Colonic mucosa (tissue), 4 donors: ENCODE results near the gene EIF6. TPM values are rescaled to one million over a fixed set of nuclear protein-coding genes. Genes with fewer than 3 reads are reported as not detected.
"Not testable (repeated sequence)": the region's sequence is repeated elsewhere in the genome, so short reads cannot be mapped to it uniquely, and the experiment has no call there.

Source experiments
- DNase-seq: peaks from one replicate; pipeline ENCODE4 v3.0.0-alpha.2; 2020
- H3K27ac ChIP-seq: fragments of 200-600 bp; one replicate; pipeline ENCODE4 v1.8.0; 2021
- H3K27me3 ChIP-seq: fragments of 200-600 bp; one replicate; pipeline ENCODE4 v1.8.0; 2021
- H3K36me3 ChIP-seq: fragments of 200-600 bp; one replicate; pipeline ENCODE4 v1.8.0; 2021
- H3K4me1 ChIP-seq: fragments of 200-600 bp; one replicate; pipeline ENCODE4 v1.8.0; 2021; ENCODE audit warnings: mild to moderate bottlenecking
- H3K4me3 ChIP-seq: fragments of 200-600 bp; one replicate; pipeline ENCODE4 v1.8.0; 2021
- H3K9ac ChIP-seq, 2 donors: one replicate each; pipeline ENCODE4 v1.7.0; 2013; ENCODE audit warnings: control low read depth in 2 of 2, low read depth in 2 of 2, low read length in 2 of 2
- H3K9me3 ChIP-seq: fragments of 200-600 bp; one replicate; pipeline ENCODE4 v1.8.0; 2021
- CTCF ChIP-seq: fragments of 200-600 bp; IDR thresholded peaks from one replicate; pipeline ENCODE4 v1.8.0; 2022; ENCODE audit warnings: antibody characterized with exemption, mild to moderate bottlenecking
- intact Hi-C: fragments of 100-400 bp; cut with DNase I; formaldehyde crosslinking; loops from one replicate; pipeline ENCODE4 v1.14.1; 2022
- total RNA-seq, 2 donors: library from RNA; stranded (reverse); fragmentation: NEBNext Ultra II Directional in 1 of 2; extraction: Animal tissue kit (Norgen Biotek cat#: 25700) in 1 of 2; gene quantifications; one replicate each; pipeline ENCODE4 v1.2.1, GENCODE V29; 2021
- donor health status: healthy.
- donor health status: DM: no; HTN: no; CAD: no.
- donor health status: DM: no; HTN: no; CAD: no.

EIF6 gene
- total RNA-seq, 2 donors from 2014 or later = 163 to 194 TPM

GRCh38 chr20:35270021-35270902 is 14.3 kb downstream of the EIF6 start:
- no peak overlapping the region for H3K27ac ChIP-seq
- H3K9me3 ChIP-seq = no peaks in the 10 kb centered on the region
- TF ChIP-seq CTCF = no peak
- no peak for DNase-seq
- H3K36me3 ChIP-seq = no peaks in the 10 kb centered on the region
- intact Hi-C loops = loop anchor here (5.0 kb wide), 1 partner anchor 123 kb away; the partner anchor contains the start of gene EDEM2
- H3K9ac ChIP-seq = peak overlapping the region in 1 of 2 donors; percentile 7
- H3K4me3 ChIP-seq = no peak overlapping the region
- no peaks in the 10 kb centered on the region for H3K4me1 ChIP-seq
- no peaks in the 10 kb centered on the region for H3K27me3 ChIP-seq

- H3K9me3 ChIP-seq = no peaks in the 10 kb centered on the region
- H3K9ac ChIP-seq = peak overlapping the region in 1 of 2 donors; percentile 7
- peak; percentile 64 for TF ChIP-seq CTCF
- peak; percentile 71 for DNase-seq
- no peak overlapping the region for H3K27ac ChIP-seq
- no peak overlapping the region for H3K4me3 ChIP-seq
- intact Hi-C loops = no loop called here
- no peaks in the 10 kb centered on the region for H3K36me3 ChIP-seq
- no peaks in the 10 kb centered on the region for H3K27me3 ChIP-seq
- no peaks in the 10 kb centered on the region for H3K4me1 ChIP-seq
These were observed 15.4 kb downstream of the EIF6 start for GRCh38 chr20:35269055-35269781.

GRCh38 chr20:35267092-35267491 is 17.5 kb downstream of the EIF6 start:
- Histone ChIP-seq H3K4me3 (no peak overlapping the region), H3K9me3 (no peaks in the 10 kb centered on the region), H3K4me1 (peaks cover 5% of the 10 kb centered on the region), H3K27ac (no peak overlapping the region), H3K36me3 (no peaks in the 10 kb centered on the region), H3K9ac (no peak overlapping the region), H3K27me3 (no peaks in the 10 kb centered on the region)
- intact Hi-C loops = no loop called here
- no peak for DNase-seq
- TF ChIP-seq CTCF = no peak

- Histone ChIP-seq H3K4me3 (no peak overlapping the region), H3K27me3 (no peaks in the 10 kb centered on the region), H3K4me1 (peaks cover 5% of the 10 kb centered on the region), H3K9ac (no peak overlapping the region), H3K9me3 (no peaks in the 10 kb centered on the region), H3K36me3 (no peaks in the 10 kb centered on the region), H3K27ac (no peak overlapping the region)
- intact Hi-C loops = no loop called here
- no peak for TF ChIP-seq CTCF
- no peak for DNase-seq
These were observed 19.8 kb downstream of the EIF6 start for GRCh38 chr20:35264755-35265154.

- Histone ChIP-seq H3K36me3 (no peaks in the 10 kb centered on the region), H3K27me3 (no peaks in the 10 kb centered on the region), H3K9me3 (no peaks in the 10 kb centered on the region), H3K4me3 (no peak overlapping the region), H3K4me1 (peaks cover 5% of the 10 kb centered on the region), H3K9ac (no peak overlapping the region), H3K27ac (peak overlapping the region; percentile 2)
- TF ChIP-seq CTCF = no peak
- DNase-seq = no peak
- intact Hi-C loops = no loop called here
These were observed 20.8 kb downstream of the EIF6 start for GRCh38 chr20:35263532-35264341.

- H3K9ac ChIP-seq, H3K36me3 ChIP-seq: not testable (repeated sequence)
These were observed 21.6 kb downstream of the EIF6 start for GRCh38 chr20:35262731-35263531.

GRCh38 chr20:35262321-35262720 is 22.3 kb downstream of the EIF6 start:
- H3K9me3 ChIP-seq, H3K27me3 ChIP-seq, H3K36me3 ChIP-seq, H3K9ac ChIP-seq, H3K27ac ChIP-seq, intact Hi-C loops, H3K4me3 ChIP-seq, DNase-seq, H3K4me1 ChIP-seq: not testable (repeated sequence)

More at GRCh38 chr20:35262731-35263531, 21.6 kb downstream of the EIF6 start:
- peak overlapping the region; percentile 2 for H3K27ac ChIP-seq
- H3K27me3 ChIP-seq, H3K4me1 ChIP-seq, H3K4me3 ChIP-seq, intact Hi-C loops, H3K9me3 ChIP-seq: not testable (repeated sequence)
- DNase-seq = peak; percentile 56
